Osteoblast (primary cell): ENCODE measurements around the gene FRMD3. TPM values are rescaled to one million over a fixed set of nuclear protein-coding genes. Genes with fewer than 3 reads are reported as not detected.

Experiments used
- DNase-seq: peaks from one replicate; pipeline ENCODE4 v3.0.0; 2011; ENCODE audit warnings: low spot score, mixed read lengths; ENCODE audit not compliant: insufficient read length; ENCODE audit errors: missing footprints
- H2AFZ ChIP-seq: 2 replicates; pipeline ENCODE4 v1.6.0; 2011; ENCODE audit warnings: mild to moderate bottlenecking, low read length
- H3K27ac ChIP-seq: 2 replicates; pipeline ENCODE4 v1.5.1; 2011; ENCODE audit warnings: mild to moderate bottlenecking, low read depth, low read length, moderate library complexity
- H3K27me3 ChIP-seq: 2 replicates; pipeline ENCODE4 v1.6.0; 2012; ENCODE audit warnings: mild to moderate bottlenecking, control low read depth, inconsistent platforms, low read length, moderate library complexity; ENCODE audit not compliant: insufficient read depth
- H3K36me3 ChIP-seq: 2 replicates; pipeline ENCODE4 v1.5.1; 2011; ENCODE audit warnings: mild to moderate bottlenecking, low read length, control low read depth, moderate library complexity; ENCODE audit not compliant: insufficient read depth
- H3K4me1 ChIP-seq: 2 replicates; pipeline ENCODE4 v1.5.1; 2011; ENCODE audit warnings: mild to moderate bottlenecking, low read length, control low read depth, moderate library complexity; ENCODE audit not compliant: insufficient read depth
- H3K4me2 ChIP-seq: 2 replicates; pipeline ENCODE4 v1.6.0; 2011; ENCODE audit warnings: mild to moderate bottlenecking, low read length; ENCODE audit not compliant: insufficient read depth
- H3K4me3 ChIP-seq: fragments of 200-600 bp; sonication (generic); 3 replicates; pipeline ENCODE4 v1.5.1; 2012; ENCODE audit warnings: mild to moderate bottlenecking, low read length, inconsistent platforms; ENCODE audit not compliant: insufficient read depth
- H3K79me2 ChIP-seq: 2 replicates; pipeline ENCODE4 v1.6.0; 2012; ENCODE audit warnings: mild to moderate bottlenecking, low read length, control low read depth, inconsistent platforms; ENCODE audit not compliant: insufficient read depth
- H3K9me3 ChIP-seq: 2 replicates; pipeline ENCODE4 v1.5.1; 2011; ENCODE audit warnings: low read depth, low read length, control low read depth
- H4K20me1 ChIP-seq: 2 replicates; pipeline ENCODE4 v1.6.0; 2012; ENCODE audit warnings: mild to moderate bottlenecking, low read length, control low read depth; ENCODE audit not compliant: insufficient read depth
- total RNA-seq: library from RNA; depleted of rRNA; stranded (reverse); fragments of >200 nt; gene quantifications from 2 replicates; pipeline ENCODE4 v1.2.3, GENCODE V29; 2012
- TF ChIP-seq, protein P1 (sequence below): IDR thresholded peaks from 2 replicates; pipeline ENCODE4 v1.5.1; 2011; ENCODE audit warnings: mild to moderate bottlenecking, low read depth, low read length, moderate library complexity; ENCODE audit errors: extremely low read depth

Gene FRMD3
- total RNA-seq, 1 donor: 0.36 TPM

DNA sequence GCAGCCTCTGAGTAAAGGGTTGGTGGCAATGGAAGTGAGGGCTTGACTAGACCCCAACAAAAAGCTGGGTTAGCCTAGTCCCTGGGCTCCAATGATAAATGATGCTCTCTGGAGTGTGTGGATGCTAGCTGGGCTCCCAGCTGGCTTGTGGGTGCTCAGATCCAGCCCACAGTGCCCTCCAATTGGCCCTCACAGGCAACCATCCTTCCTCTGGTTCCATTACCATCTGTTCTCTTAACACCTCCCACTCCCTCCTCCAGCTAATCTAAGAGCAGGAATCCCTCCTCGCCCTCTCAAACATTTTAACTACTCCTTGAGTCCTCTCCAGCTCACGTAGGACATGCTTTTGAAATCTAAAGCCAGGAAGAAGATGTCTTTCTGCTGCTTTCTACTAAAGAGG, 25.2 kb upstream of the FRMD3 start:
- Histone ChIP-seq H2AFZ (no peak overlapping the region), H3K4me1 (no peaks in the 10 kb centered on the region), H3K79me2 (no peaks in the 10 kb centered on the region), H3K36me3 (no peaks in the 10 kb centered on the region), H3K4me3 (no peak overlapping the region), H3K9me3 (no peaks in the 10 kb centered on the region), H3K4me2 (no peak overlapping the region), H3K27ac (no peak overlapping the region), H4K20me1 (no peaks in the 10 kb centered on the region), H3K27me3 (no peaks in the 10 kb centered on the region)
- TF ChIP-seq, protein P1, sequence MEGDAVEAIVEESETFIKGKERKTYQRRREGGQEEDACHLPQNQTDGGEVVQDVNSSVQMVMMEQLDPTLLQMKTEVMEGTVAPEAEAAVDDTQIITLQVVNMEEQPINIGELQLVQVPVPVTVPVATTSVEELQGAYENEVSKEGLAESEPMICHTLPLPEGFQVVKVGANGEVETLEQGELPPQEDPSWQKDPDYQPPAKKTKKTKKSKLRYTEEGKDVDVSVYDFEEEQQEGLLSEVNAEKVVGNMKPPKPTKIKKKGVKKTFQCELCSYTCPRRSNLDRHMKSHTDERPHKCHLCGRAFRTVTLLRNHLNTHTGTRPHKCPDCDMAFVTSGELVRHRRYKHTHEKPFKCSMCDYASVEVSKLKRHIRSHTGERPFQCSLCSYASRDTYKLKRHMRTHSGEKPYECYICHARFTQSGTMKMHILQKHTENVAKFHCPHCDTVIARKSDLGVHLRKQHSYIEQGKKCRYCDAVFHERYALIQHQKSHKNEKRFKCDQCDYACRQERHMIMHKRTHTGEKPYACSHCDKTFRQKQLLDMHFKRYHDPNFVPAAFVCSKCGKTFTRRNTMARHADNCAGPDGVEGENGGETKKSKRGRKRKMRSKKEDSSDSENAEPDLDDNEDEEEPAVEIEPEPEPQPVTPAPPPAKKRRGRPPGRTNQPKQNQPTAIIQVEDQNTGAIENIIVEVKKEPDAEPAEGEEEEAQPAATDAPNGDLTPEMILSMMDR: no peak
- DNase-seq: no peak

DNA sequence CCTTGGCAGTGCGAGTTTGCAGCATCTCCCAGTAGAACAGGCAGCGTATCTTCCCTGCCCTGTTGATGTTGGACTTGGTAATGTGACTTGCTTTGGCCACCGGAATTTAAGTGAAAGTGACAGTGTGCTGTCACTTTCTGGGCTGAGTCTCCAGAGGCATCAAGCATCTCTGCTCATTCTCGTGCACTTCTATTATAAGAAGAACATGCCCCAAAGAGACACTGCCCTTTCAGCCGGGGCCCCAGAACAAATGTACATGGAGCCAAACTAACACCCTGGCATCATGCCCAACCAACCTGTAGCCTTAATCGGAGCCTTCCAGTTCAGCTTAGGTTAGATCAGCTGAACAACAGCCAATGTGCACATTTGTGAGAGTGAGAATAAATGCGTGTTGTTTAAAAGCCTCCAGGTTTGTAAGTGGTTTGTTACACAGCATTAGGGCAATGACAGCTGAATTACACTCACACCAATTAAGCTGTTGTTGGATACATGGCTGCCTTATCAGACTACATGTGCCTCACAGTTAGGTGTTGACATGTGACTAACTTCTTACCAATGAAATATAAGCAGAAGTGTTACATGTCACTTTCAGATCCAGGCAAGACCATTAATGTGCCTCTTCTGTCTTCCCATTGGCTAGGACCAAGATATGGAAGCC, 22.1 kb upstream of the FRMD3 start:
- Histone ChIP-seq H3K79me2 (no peaks in the 10 kb centered on the region), H3K9me3 (no peaks in the 10 kb centered on the region), H2AFZ (no peak overlapping the region), H3K4me3 (no peak overlapping the region), H4K20me1 (no peaks in the 10 kb centered on the region), H3K4me1 (no peaks in the 10 kb centered on the region), H3K4me2 (no peak overlapping the region), H3K36me3 (no peaks in the 10 kb centered on the region), H3K27me3 (no peaks in the 10 kb centered on the region), H3K27ac (no peak overlapping the region)
- DNase-seq: no peak
- TF ChIP-seq, protein P1: no peak

DNA sequence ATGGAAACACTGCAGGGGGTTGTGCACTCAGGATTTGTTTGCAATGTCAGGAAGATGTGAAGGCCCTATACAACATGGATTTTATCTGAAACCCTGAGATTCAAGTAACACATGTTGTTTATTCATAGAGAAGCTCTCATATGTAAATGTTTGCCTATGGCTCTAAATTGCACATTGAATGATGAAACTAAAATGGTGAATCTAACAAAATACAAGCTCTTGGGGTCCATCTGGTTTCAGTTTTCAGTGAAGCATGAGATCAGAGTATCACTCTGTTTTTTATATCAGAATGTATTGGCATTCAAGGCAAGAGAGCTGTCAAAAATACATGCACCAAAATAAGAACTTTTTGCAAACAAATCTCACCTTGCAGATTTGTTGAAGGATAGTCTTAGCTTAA, 19.6 kb upstream of the FRMD3 start:
- no peak overlapping the region for H3K4me3 ChIP-seq
- H3K4me2 ChIP-seq: no peak overlapping the region
- no peaks in the 10 kb centered on the region for H4K20me1 ChIP-seq
- H3K4me1 ChIP-seq: no peaks in the 10 kb centered on the region
- no peaks in the 10 kb centered on the region for H3K36me3 ChIP-seq
- H3K27ac ChIP-seq: no peak overlapping the region
- TF ChIP-seq, protein P1: no peak
- no peaks in the 10 kb centered on the region for H3K79me2 ChIP-seq
- H3K27me3 ChIP-seq: no peaks in the 10 kb centered on the region
- H3K9me3 ChIP-seq: no peaks in the 10 kb centered on the region
- no peak for DNase-seq
- no peak overlapping the region for H2AFZ ChIP-seq

DNA sequence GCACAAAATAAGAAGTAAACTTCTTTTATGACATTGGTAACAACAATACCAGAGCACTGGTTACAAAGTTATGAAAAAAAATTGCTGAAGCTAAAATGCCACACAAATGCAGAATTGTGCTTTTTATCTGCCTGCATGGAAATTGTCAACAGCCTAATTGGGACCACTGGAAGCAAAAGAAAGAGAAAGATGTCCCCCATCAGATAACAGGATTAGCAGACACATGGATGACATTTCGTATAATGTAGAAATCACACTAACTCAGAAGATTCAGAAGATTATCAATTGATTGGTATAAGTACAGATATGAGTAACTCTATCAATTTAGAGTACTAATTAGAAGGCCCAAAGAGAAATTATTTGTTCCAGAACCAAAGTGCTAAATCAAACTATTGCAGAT, 19.1 kb upstream of the FRMD3 start:
- no peak overlapping the region for H2AFZ ChIP-seq
- no peak overlapping the region for H3K4me3 ChIP-seq
- H3K27me3 ChIP-seq: no peaks in the 10 kb centered on the region
- no peaks in the 10 kb centered on the region for H3K36me3 ChIP-seq
- DNase-seq: no peak
- H4K20me1 ChIP-seq: no peaks in the 10 kb centered on the region
- H3K27ac ChIP-seq: no peak overlapping the region
- no peaks in the 10 kb centered on the region for H3K4me1 ChIP-seq
- TF ChIP-seq, protein P1: no peak
- H3K79me2 ChIP-seq: no peaks in the 10 kb centered on the region
- no peaks in the 10 kb centered on the region for H3K9me3 ChIP-seq
- H3K4me2 ChIP-seq: no peak overlapping the region
